Fibroblast of the aortic adventitia (primary cell): ENCODE measurements around the gene SH3GL3. TPM values are rescaled to one million over a fixed set of nuclear protein-coding genes. Genes with fewer than 3 reads are reported as not detected.

Experiments
- DNase-seq: peaks from one replicate; pipeline ENCODE4 v3.0.0-alpha.2; 2010; ENCODE audit warnings: low read depth
- H3K4me3 ChIP-seq: 2 replicates; pipeline ENCODE4 v1.5.1; 2011; ENCODE audit warnings: low read depth, mild to moderate bottlenecking, control low read depth, low read length, moderate library complexity
- CTCF ChIP-seq: IDR thresholded peaks from 2 replicates; pipeline ENCODE4 v1.5.1; 2011; ENCODE audit warnings: mild to moderate bottlenecking, low read length, control low read depth, inconsistent platforms; ENCODE audit not compliant: insufficient read depth
- total RNA-seq: library from RNA; depleted of rRNA; stranded (reverse); fragments of >200 nt; gene quantifications from 2 replicates; pipeline ENCODE4 v1.2.3, GENCODE V29; 2012; ENCODE audit warnings: low replicate concordance

The SH3GL3 gene
- total RNA-seq, 1 donor: 0.09 TPM

DNA sequence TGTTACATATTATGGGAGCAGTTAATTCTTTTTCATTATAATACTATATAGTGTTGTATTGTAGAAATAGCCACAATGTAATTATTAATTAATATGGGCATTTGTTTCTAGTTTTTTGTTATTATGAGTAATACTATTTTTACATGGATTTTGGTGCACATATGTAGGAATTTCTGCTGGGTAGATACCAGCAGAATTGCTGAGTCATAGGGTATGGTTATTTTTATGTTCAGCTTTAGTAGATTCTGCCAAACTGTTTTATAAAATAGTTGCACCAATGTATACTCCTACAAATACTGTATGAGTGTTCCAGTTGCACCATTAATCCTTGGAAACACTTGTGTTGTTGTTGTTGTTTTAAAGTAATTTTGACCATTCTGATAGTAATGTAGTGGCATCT lies 91.5 kb downstream of the SH3GL3 start:
- peak; percentile 19 for DNase-seq
- TF ChIP-seq CTCF: no peak
- no peak overlapping the region for H3K4me3 ChIP-seq

DNA sequence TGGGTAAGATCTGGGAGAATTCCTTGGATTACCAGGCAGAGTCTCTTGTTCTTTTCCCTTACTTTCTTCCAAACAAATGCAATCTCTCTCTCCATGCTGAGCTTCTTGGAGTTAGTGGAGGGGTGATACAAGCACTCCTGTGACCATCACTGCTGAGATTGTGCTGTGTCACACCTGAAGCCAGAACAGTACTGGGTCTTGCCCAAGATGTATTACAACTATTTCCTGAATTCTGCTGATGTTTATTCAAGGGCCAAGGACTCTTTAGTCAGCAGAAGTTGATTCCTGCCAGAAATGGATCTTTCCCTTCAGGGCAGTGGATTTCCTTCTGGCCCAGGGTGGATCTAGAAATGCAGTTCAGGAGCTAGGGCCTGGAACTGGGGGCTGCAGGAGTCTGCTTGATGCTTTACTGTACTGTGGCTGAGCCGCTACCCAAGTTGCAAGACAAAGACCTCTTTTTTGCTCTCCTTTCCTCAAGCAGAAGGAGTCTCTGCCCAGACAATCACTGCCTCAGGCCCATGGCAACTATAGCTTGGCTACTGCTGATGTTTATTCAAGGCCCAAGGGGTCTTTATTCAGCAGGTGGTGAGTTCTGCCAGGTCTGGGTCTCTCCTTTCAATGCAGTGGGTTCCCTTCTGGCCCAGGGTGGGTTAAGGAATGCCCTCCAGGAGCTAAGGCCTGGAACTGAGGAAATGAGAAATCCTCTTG lies 98.8 kb downstream of the SH3GL3 start:
- no peak for TF ChIP-seq CTCF
- no peak for DNase-seq
- H3K4me3 ChIP-seq: no peak overlapping the region

GRCh38 chr15:83546512-83546888 lies 99.4 kb downstream of the SH3GL3 start:
- no peak overlapping the region for H3K4me3 ChIP-seq
- DNase-seq: no peak
- TF ChIP-seq CTCF: no peak

DNA sequence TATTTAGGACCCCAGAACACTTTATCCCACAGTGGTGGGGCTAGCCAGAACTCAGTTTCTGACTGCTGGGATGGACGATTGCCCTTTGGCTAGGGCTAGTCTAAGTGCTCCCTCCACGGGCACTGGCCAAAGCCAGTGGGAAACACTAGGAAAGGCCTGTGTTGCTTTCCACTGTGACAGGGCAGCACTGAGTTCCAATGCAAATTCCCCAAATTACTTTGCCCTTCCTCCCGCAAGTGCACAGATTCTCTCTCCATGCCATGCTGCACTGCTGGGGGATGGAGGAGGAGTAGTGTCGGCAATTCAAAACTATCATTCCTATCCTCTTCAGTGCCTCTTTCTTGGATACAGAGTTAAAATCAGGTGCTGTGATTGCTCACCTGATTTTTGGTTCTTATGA lies 100.0 kb downstream of the SH3GL3 start:
- no peak overlapping the region for H3K4me3 ChIP-seq
- no peak for TF ChIP-seq CTCF
- no peak for DNase-seq

- DNase-seq: no peak
- no peak for TF ChIP-seq CTCF
Measured at GRCh38 chr15:83549623-83550022, 102.5 kb downstream of the SH3GL3 start.

DNA sequence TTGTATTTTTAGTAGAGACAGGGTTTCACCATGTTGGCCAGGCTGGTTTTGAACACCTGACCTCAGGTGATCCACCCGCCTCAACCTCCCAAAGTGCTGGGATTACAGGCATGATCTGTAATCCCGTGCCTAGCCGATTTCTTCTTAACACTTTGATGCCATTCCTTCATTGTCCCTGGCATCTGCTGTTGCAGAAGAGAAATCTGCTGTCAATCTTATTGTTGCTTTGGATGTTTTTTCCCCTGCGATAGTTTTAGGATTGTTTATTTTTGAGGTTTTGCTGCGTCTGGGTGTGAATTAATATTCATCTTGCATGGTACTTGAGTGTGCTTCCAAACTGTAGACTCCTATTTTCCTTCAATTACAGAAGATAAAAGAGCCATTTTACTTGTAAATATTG lies 107.4 kb downstream of the SH3GL3 start:
- no peak for DNase-seq
- no peak for TF ChIP-seq CTCF
- no peak overlapping the region for H3K4me3 ChIP-seq

More at GRCh38 chr15:83549623-83550022, 102.5 kb downstream of the SH3GL3 start:
- no peak overlapping the region for H3K4me3 ChIP-seq

GRCh38 chr15:83555383-83555782 lies 108.2 kb downstream of the SH3GL3 start:
- TF ChIP-seq CTCF: no peak
- no peak for DNase-seq
- H3K4me3 ChIP-seq: no peak overlapping the region
